ENCODE measurements around the gene JAK1.
"Not testable (repeated sequence)": the region's sequence is repeated elsewhere in the genome, so short reads cannot be mapped to it uniquely, and the experiment has no call there.

Gene JAK1

DNA sequence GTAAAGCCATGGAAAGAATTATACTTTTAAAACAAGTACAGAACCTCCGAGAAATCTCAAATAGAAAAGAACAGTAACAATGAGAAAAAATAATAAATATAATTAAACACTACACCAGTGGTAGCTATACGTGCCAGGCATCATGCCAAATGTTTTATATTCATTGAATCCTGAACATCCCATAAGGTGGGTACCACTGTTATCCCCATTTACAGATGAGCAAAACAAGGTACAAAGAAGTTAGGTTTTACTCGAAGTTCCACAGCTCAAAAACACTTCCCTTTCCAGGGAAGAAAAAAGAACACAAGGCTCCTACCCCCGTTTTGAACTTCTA, 33.4 kb downstream of the JAK1 start:
- Histone ChIP-seq H3K36me3 (no peaks in the 10 kb centered on the region), H3K27me3 (no peaks in the 10 kb centered on the region), H3K4me3 (no peak overlapping the region), H3K27ac (peak overlapping the region; percentile 58 to 70), H3K4me1 (peaks cover 0 to 53% (median 27%) of the 10 kb centered on the region in 4 donors), H3K9me3 (no peaks in the 10 kb centered on the region)
- intact Hi-C loops (cut with DNase I; ENCODE audit: low total_unique reads), result no loop called here
- no peak for DNase-seq
- TF ChIP-seq, protein P1, sequence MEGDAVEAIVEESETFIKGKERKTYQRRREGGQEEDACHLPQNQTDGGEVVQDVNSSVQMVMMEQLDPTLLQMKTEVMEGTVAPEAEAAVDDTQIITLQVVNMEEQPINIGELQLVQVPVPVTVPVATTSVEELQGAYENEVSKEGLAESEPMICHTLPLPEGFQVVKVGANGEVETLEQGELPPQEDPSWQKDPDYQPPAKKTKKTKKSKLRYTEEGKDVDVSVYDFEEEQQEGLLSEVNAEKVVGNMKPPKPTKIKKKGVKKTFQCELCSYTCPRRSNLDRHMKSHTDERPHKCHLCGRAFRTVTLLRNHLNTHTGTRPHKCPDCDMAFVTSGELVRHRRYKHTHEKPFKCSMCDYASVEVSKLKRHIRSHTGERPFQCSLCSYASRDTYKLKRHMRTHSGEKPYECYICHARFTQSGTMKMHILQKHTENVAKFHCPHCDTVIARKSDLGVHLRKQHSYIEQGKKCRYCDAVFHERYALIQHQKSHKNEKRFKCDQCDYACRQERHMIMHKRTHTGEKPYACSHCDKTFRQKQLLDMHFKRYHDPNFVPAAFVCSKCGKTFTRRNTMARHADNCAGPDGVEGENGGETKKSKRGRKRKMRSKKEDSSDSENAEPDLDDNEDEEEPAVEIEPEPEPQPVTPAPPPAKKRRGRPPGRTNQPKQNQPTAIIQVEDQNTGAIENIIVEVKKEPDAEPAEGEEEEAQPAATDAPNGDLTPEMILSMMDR (IDR thresholded peaks at IDR 0.05), result no peak

DNA sequence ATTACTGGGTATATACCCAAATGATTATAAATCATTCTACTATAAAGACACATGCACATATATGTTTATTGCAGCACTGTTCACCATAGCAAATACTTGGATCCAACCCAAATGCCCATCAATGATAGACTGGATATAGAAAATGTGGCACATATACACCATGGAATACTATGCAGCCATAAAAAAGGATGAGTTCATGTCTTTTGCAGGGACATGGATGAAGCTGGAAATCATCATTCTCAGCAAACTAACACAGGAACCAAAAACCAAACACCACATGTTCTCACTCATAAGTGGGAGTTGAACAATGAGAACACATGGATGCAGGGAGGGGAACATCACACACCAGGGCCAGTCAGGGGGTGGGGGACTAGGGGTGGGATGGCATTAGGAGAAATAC, 35.7 kb downstream of the JAK1 start:
- H3K4me3 ChIP-seq; H3K27me3 ChIP-seq; DNase-seq; H3K27ac ChIP-seq; H3K36me3 ChIP-seq; H3K9me3 ChIP-seq; intact Hi-C loops (cut with DNase I; ENCODE audit: low total_unique reads): not testable (repeated sequence)
- peaks cover 0 to 36% (median 22%) of the 10 kb centered on the region in 4 donors for H3K4me1 ChIP-seq

DNA sequence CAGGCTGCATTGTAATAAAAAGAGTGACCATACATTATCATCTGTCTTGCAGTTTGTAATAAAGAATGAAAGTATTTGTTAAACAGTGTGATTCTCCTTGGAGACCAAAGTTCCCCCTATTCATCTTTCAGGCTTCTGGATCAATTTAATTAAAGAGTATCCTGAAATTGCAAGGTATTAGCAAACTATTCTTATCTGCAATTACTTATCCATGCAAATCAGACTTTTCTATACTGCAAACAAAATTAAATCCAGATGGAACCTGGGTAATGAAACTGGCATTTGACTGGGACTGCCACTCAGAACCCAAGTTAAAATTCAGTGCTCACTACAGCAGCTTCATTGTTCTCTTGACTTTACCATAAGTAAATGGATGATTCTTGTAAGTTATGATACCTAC, 37.1 kb downstream of the JAK1 start:
- intact Hi-C loops (cut with DNase I; ENCODE audit: low total_unique reads), result no loop called here
- H3K9me3 ChIP-seq, result no peaks in the 10 kb centered on the region
- no peak overlapping the region for H3K27ac ChIP-seq
- DNase-seq, result no peak
- peaks cover 0 to 22% (median 15%) of the 10 kb centered on the region in 4 donors for H3K4me1 ChIP-seq
- H3K4me3 ChIP-seq, result no peak overlapping the region
- TF ChIP-seq, protein P1 (IDR thresholded peaks at IDR 0.05), result no peak
- no peaks in the 10 kb centered on the region for H3K36me3 ChIP-seq
- no peaks in the 10 kb centered on the region for H3K27me3 ChIP-seq

DNA sequence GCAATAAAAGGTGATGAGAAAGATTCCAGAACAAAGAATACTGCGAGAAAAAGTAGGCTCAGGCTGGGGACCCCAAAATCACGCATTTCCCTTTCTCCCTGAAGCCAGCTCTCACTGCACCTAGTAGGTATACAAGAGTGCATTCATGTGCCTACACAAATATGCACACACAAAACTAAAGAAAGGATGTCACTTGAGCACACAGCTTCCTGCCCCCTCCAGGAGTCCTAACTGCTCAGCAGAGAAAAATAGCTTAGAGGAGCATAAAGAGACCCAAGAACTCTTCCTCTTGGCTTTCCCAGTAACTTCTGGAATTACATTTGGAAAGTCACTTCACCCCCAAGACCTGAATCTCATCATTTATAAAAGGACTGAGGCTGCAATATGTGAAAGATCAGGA, 38.0 kb downstream of the JAK1 start:
- DNase-seq, result no peak
- Histone ChIP-seq H3K4me1 (peaks cover 0 to 13% (median 7%) of the 10 kb centered on the region in 4 donors), H3K4me3 (no peak overlapping the region), H3K9me3 (no peaks in the 10 kb centered on the region), H3K36me3 (no peaks in the 10 kb centered on the region), H3K27me3 (no peaks in the 10 kb centered on the region), H3K27ac (no peak overlapping the region)
- intact Hi-C loops (cut with DNase I; ENCODE audit: low total_unique reads), result no loop called here
- TF ChIP-seq, protein P1 (IDR thresholded peaks at IDR 0.05), result no peak

DNA sequence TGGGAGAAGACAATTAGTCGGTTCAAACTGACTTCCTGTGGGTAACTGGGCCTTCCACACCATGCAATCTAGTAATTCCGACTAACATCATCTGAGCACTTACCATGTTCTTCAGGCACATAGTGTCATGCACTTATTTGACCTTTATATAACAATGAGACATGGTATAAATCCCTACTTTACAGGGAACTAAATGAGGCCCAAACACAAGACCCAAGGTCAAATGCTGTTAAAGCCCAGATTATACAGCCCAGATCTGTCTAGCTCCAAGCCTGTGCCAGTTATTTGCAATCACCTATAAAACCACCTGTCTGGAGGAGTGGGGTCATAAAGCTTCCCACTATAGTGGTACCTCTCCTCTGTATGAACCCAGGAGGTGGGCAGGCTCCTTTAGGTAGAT, 40.8 kb downstream of the JAK1 start:
- TF ChIP-seq, protein P1 (IDR thresholded peaks at IDR 0.05), result no peak
- Histone ChIP-seq H3K27ac (no peak overlapping the region), H3K36me3 (no peaks in the 10 kb centered on the region), H3K4me1 (peaks cover 0 to 25% (median 10%) of the 10 kb centered on the region in 4 donors), H3K9me3 (no peaks in the 10 kb centered on the region), H3K27me3 (no peaks in the 10 kb centered on the region), H3K4me3 (no peak overlapping the region)
- DNase-seq, result no peak
- intact Hi-C loops (cut with DNase I; ENCODE audit: low total_unique reads), result no loop called here

DNA sequence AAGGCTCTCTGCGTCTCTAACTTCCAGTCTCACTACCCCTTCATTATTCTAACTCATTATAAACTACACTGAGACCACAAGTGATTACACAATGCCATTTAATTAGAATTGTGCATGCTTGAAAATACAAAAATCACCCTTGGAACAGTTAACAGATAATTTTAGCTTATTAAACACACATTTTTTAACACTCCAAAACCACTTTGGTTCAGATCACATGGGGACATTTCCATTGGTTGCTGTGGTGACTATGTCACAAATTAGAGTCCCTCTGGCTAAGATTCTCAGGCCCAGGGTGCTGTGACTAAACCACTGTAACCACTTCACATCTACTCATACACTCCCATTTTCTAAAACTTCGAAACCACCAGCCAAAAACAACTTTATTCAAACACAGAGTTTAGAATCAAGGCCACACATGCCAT, 43.0 kb downstream of the JAK1 start:
- no peak overlapping the region for H3K27ac ChIP-seq
- TF ChIP-seq, protein P1 (IDR thresholded peaks at IDR 0.05), result no peak
- H3K4me3 ChIP-seq, result no peak overlapping the region
- no peak for DNase-seq
- intact Hi-C loops (cut with DNase I; ENCODE audit: low total_unique reads), result no loop called here
- no peaks in the 10 kb centered on the region for H3K27me3 ChIP-seq
- H3K4me1 ChIP-seq, result peaks cover 0 to 29% (median 13%) of the 10 kb centered on the region in 4 donors
- H3K36me3 ChIP-seq, result no peaks in the 10 kb centered on the region
- H3K9me3 ChIP-seq, result no peaks in the 10 kb centered on the region

Data from tibial artery (tissue), 4 donors.